Stimulated activated CD4-positive, alpha-beta T cell treated with anti-CD3 and anti-CD28 coated beads, Interleukin-1b, Interleukin-23, amount 100 ng/mL, for 4 hours (primary cell): ENCODE data around the gene CACNA1G.

Experiments used
- DNase-seq, 2 donors: peaks; one replicate each; pipeline ENCODE4 v3.0.0-alpha.2; 2020; ENCODE audit warnings: low read depth in 2 of 2

CACNA1G gene

GRCh38 chr17:50560185-50560824, at the start of gene CACNA1G:
CACNA1G (plus strand) TSS chr17:50560715; CDS start chr17:50561460, 745 bp downstream.
- DNase-seq = peak; percentile 79 to 85

GRCh38 chr17:50511058-50511457, 49.5 kb upstream of the CACNA1G start:
- peak in 1 of 2 donors; percentile 22 for DNase-seq

GRCh38 chr17:50513495-50513894, 47.0 kb upstream of the CACNA1G start:
- DNase-seq = no peak

- DNase-seq = no peak
Measured at GRCh38 chr17:50514388-50514787, 46.1 kb upstream of the CACNA1G start.

GRCh38 chr17:50514936-50515702, 45.4 kb upstream of the CACNA1G start:
- no peak for DNase-seq

- no peak for DNase-seq
Measured at GRCh38 chr17:50517011-50517410, 43.5 kb upstream of the CACNA1G start.

GRCh38 chr17:50517504-50518383, 42.8 kb upstream of the CACNA1G start:
- DNase-seq = no peak

- DNase-seq = no peak
Measured at GRCh38 chr17:50518384-50519023, 42.0 kb upstream of the CACNA1G start.

- no peak for DNase-seq
Measured at GRCh38 chr17:50519141-50519834, 41.2 kb upstream of the CACNA1G start.

- DNase-seq = no peak
Measured at GRCh38 chr17:50520483-50520882, 40.0 kb upstream of the CACNA1G start.

- no peak for DNase-seq
Measured at GRCh38 chr17:50521514-50521913, 39.0 kb upstream of the CACNA1G start.

GRCh38 chr17:50522766-50523165, 37.7 kb upstream of the CACNA1G start:
- no peak for DNase-seq

GRCh38 chr17:50523208-50523607, 37.3 kb upstream of the CACNA1G start:
- DNase-seq = no peak

GRCh38 chr17:50524838-50525237, 35.7 kb upstream of the CACNA1G start:
- DNase-seq = no peak

GRCh38 chr17:50527155-50527762, 33.3 kb upstream of the CACNA1G start:
- DNase-seq = no peak

- DNase-seq = no peak
Measured at GRCh38 chr17:50527949-50528474, 32.5 kb upstream of the CACNA1G start.

GRCh38 chr17:50529849-50530248, 30.7 kb upstream of the CACNA1G start:
- DNase-seq = no peak

GRCh38 chr17:50531428-50532025, 29.0 kb upstream of the CACNA1G start:
- no peak for DNase-seq

- DNase-seq = no peak
Measured at GRCh38 chr17:50532452-50533024, 28.0 kb upstream of the CACNA1G start, which contains the start of gene EPN3. EPN3 (plus strand) TSS chr17:50532735; CDS start chr17:50536557, 3,822 bp downstream.

GRCh38 chr17:50533185-50533584, 27.3 kb upstream of the CACNA1G start:
- DNase-seq = no peak
